Measurements from ENCODE around the gene CXCL16.

Gene CXCL16

DNA sequence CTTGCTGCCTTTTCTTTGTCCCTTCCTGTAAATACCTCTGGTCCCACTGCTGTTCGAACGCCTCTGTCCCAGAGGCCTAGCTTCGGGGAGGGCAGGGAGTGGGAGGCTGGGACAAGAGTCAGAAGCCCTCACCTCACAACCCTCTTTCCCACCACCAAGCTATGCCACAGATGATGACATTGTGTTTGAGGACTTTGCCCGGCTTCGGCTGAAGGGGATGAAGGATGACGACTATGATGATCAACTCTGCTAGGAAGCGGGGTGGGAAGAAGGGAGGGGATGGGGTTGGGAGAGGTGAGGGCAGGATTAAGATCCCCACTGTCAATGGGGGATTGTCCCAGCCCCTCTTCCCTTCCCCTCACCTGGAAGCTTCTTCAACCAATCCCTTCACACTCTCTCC lies 18.9 kb downstream of the CXCL16 start:
- H3K14ac ChIP-seq (ENCODE audit: low read length), result no peak overlapping the region
- H3K79me1 ChIP-seq (ENCODE audit: low read depth, low read length), result no peaks in the 10 kb centered on the region
- no peak overlapping the region for H3K27ac ChIP-seq (replicated peaks; ENCODE audit: low read length)
- no peak overlapping the region for H4K8ac ChIP-seq (ENCODE audit: low read depth, low read length)
- no peaks in the 10 kb centered on the region for H3K9me3 ChIP-seq (replicated peaks in 1 of 2; ENCODE audit: control insufficient read depth in 2 of 2, insufficient read depth in 1 of 2, low read depth in 1 of 2, low read length in 2 of 2)
- H3K4me1 ChIP-seq (ENCODE audit: control insufficient read depth in 2 of 2, insufficient read depth in 1 of 2, low read depth in 1 of 2, low read length in 2 of 2), result no peaks in the 10 kb centered on the region
- WGBS, 2 donors (ENCODE audit: extremely low coverage in 2 of 2, insufficient read length in 2 of 2, insufficient replicate concordance in 1 of 2), result no CpG with 5 or more reads among the region's 7 CpGs
- H3K9ac ChIP-seq (ENCODE audit: low read depth, low read length, poor library complexity), result no peak overlapping the region
- no peak overlapping the region for H2BK12ac ChIP-seq (ENCODE audit: low read length)
- H3K4me2 ChIP-seq (ENCODE audit: insufficient read depth, low read length, poor library complexity, severe bottlenecking), result no peak overlapping the region
- no peak overlapping the region for H4K91ac ChIP-seq (ENCODE audit: low read depth, low read length, poor library complexity)
- no peak overlapping the region for H2AK5ac ChIP-seq (ENCODE audit: low read depth, low read length)
- peaks cover 18 to 43% of the 10 kb centered on the region in 2 donors for H3K36me3 ChIP-seq (replicated peaks in 1 of 2; ENCODE audit: control insufficient read depth in 2 of 2, insufficient read depth in 2 of 2, low read length in 2 of 2)
- no peak overlapping the region for H2BK15ac ChIP-seq (ENCODE audit: low read length)
- H3K4ac ChIP-seq (ENCODE audit: low read length), result no peak overlapping the region
- H2BK120ac ChIP-seq (ENCODE audit: low read depth, low read length), result no peak overlapping the region
- no peak overlapping the region for H2BK5ac ChIP-seq (ENCODE audit: low read length)
- H3K27me3 ChIP-seq (ENCODE audit: control insufficient read depth in 3 of 3, insufficient read depth in 3 of 3, low read depth in 1 of 3, low read length in 3 of 3), result no peaks in the 10 kb centered on the region
- no peak overlapping the region for H3K23ac ChIP-seq (ENCODE audit: low read depth, low read length, poor library complexity)
- no peak overlapping the region for H2AFZ ChIP-seq (ENCODE audit: low read length)
- no peak overlapping the region for H3K4me3 ChIP-seq (ENCODE audit: low read length in 2 of 2)
- no peak overlapping the region for H3K18ac ChIP-seq (ENCODE audit: low read length)
- DNase-seq (ENCODE audit: low spot score), result no peak

DNA sequence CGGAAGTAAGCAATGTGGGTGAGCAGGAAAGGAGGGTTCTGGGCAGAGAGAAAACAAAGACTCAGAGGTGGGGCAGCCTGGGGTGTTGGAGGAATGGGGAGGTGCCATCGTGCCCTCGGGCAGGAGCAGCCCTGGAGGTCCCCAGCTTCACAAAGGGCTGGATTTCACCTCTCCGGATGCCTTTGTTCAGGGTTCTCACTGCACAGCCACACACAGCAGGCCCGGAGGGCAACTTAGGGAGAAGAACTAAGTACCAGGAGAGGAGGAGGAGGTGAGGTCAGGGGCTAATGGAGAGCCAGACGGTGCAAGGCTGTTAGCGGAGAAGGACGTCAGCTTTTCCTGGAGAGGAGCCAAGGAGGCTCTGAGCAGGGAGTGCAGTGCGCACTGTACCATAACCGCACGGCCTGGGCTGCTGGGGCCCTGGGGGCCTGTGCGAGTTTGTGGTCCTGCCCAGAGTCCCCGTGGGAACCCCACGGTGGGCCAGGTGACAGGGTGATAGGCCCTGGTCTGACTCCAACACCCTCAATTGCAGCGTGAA lies 20.0 kb downstream of the CXCL16 start:
- no peaks in the 10 kb centered on the region for H3K9me3 ChIP-seq (replicated peaks in 1 of 2; ENCODE audit: control insufficient read depth in 2 of 2, insufficient read depth in 1 of 2, low read depth in 1 of 2, low read length in 2 of 2)
- no peak overlapping the region for H2BK120ac ChIP-seq (ENCODE audit: low read depth, low read length)
- WGBS, 2 donors (ENCODE audit: extremely low coverage in 2 of 2, insufficient read length in 2 of 2, insufficient replicate concordance in 1 of 2), result no CpG with 5 or more reads among the region's 15 CpGs
- H3K4ac ChIP-seq (ENCODE audit: low read length), result no peak overlapping the region
- H3K27ac ChIP-seq (replicated peaks; ENCODE audit: low read length), result no peak overlapping the region
- H2AK5ac ChIP-seq (ENCODE audit: low read depth, low read length), result no peak overlapping the region
- no peak overlapping the region for H4K91ac ChIP-seq (ENCODE audit: low read depth, low read length, poor library complexity)
- H4K8ac ChIP-seq (ENCODE audit: low read depth, low read length), result no peak overlapping the region
- H3K4me2 ChIP-seq (ENCODE audit: insufficient read depth, low read length, poor library complexity, severe bottlenecking), result no peak overlapping the region
- peak overlapping the region; percentile 47 for H3K23ac ChIP-seq (ENCODE audit: low read depth, low read length, poor library complexity)
- no peak overlapping the region for H2BK15ac ChIP-seq (ENCODE audit: low read length)
- no peak overlapping the region for H2BK12ac ChIP-seq (ENCODE audit: low read length)
- no peaks in the 10 kb centered on the region for H3K79me1 ChIP-seq (ENCODE audit: low read depth, low read length)
- DNase-seq (ENCODE audit: low spot score), result no peak
- H3K4me3 ChIP-seq (ENCODE audit: low read length in 2 of 2), result no peak overlapping the region
- H3K18ac ChIP-seq (ENCODE audit: low read length), result no peak overlapping the region
- H3K4me1 ChIP-seq (ENCODE audit: control insufficient read depth in 2 of 2, insufficient read depth in 1 of 2, low read depth in 1 of 2, low read length in 2 of 2), result no peaks in the 10 kb centered on the region
- peaks cover 21 to 51% of the 10 kb centered on the region in 2 donors for H3K36me3 ChIP-seq (replicated peaks in 1 of 2; ENCODE audit: control insufficient read depth in 2 of 2, insufficient read depth in 2 of 2, low read length in 2 of 2)
- H2AFZ ChIP-seq (ENCODE audit: low read length), result no peak overlapping the region
- H2BK5ac ChIP-seq (ENCODE audit: low read length), result no peak overlapping the region
- H3K27me3 ChIP-seq (ENCODE audit: control insufficient read depth in 3 of 3, insufficient read depth in 3 of 3, low read depth in 1 of 3, low read length in 3 of 3), result no peaks in the 10 kb centered on the region
- no peak overlapping the region for H3K14ac ChIP-seq (ENCODE audit: low read length)
- no peak overlapping the region for H3K9ac ChIP-seq (ENCODE audit: low read depth, low read length, poor library complexity)

DNA sequence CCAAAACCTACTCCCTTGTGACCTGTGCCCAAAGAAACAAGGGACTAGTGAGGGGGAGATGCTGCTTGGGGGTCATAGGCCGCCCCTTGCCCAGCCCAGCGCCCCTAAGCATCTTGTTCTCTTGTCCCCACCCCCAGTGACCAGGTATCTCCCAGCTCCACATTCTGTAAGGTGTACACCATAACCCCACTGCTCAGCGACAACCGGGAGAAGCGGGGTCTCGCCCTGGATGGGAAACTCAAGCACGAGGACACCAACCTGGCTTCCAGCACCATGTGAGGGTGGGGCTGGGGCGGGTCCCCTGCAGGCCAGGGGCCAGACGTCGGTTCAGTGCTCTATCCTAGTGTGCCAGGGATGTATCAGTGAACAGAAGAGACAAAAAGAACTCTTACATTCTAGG lies 20.6 kb downstream of the CXCL16 start:
- no peak overlapping the region for H4K91ac ChIP-seq (ENCODE audit: low read depth, low read length, poor library complexity)
- WGBS, 2 donors (ENCODE audit: extremely low coverage in 2 of 2, insufficient read length in 2 of 2, insufficient replicate concordance in 1 of 2), result no CpG with 5 or more reads among the region's 10 CpGs
- no peak overlapping the region for H3K4me3 ChIP-seq (ENCODE audit: low read length in 2 of 2)
- no peak for DNase-seq (ENCODE audit: low spot score)
- no peak overlapping the region for H2BK15ac ChIP-seq (ENCODE audit: low read length)
- H3K79me1 ChIP-seq (ENCODE audit: low read depth, low read length), result no peaks in the 10 kb centered on the region
- H2BK12ac ChIP-seq (ENCODE audit: low read length), result no peak overlapping the region
- H3K23ac ChIP-seq (ENCODE audit: low read depth, low read length, poor library complexity), result no peak overlapping the region
- H2BK5ac ChIP-seq (ENCODE audit: low read length), result no peak overlapping the region
- no peak overlapping the region for H2BK120ac ChIP-seq (ENCODE audit: low read depth, low read length)
- H3K9me3 ChIP-seq (replicated peaks in 1 of 2; ENCODE audit: control insufficient read depth in 2 of 2, insufficient read depth in 1 of 2, low read depth in 1 of 2, low read length in 2 of 2), result no peaks in the 10 kb centered on the region
- no peaks in the 10 kb centered on the region for H3K27me3 ChIP-seq (ENCODE audit: control insufficient read depth in 3 of 3, insufficient read depth in 3 of 3, low read depth in 1 of 3, low read length in 3 of 3)
- H2AK5ac ChIP-seq (ENCODE audit: low read depth, low read length), result no peak overlapping the region
- no peaks in the 10 kb centered on the region for H3K4me1 ChIP-seq (ENCODE audit: control insufficient read depth in 2 of 2, insufficient read depth in 1 of 2, low read depth in 1 of 2, low read length in 2 of 2)
- H3K4ac ChIP-seq (ENCODE audit: low read length), result no peak overlapping the region
- H4K8ac ChIP-seq (ENCODE audit: low read depth, low read length), result no peak overlapping the region
- H3K27ac ChIP-seq (replicated peaks; ENCODE audit: low read length), result no peak overlapping the region
- no peak overlapping the region for H3K18ac ChIP-seq (ENCODE audit: low read length)
- H3K9ac ChIP-seq (ENCODE audit: low read depth, low read length, poor library complexity), result no peak overlapping the region
- no peak overlapping the region for H3K14ac ChIP-seq (ENCODE audit: low read length)
- no peak overlapping the region for H2AFZ ChIP-seq (ENCODE audit: low read length)
- H3K36me3 ChIP-seq (replicated peaks in 1 of 2; ENCODE audit: control insufficient read depth in 2 of 2, insufficient read depth in 2 of 2, low read length in 2 of 2), result peaks cover 21 to 51% of the 10 kb centered on the region in 2 donors
- no peak overlapping the region for H3K4me2 ChIP-seq (ENCODE audit: insufficient read depth, low read length, poor library complexity, severe bottlenecking)

DNA sequence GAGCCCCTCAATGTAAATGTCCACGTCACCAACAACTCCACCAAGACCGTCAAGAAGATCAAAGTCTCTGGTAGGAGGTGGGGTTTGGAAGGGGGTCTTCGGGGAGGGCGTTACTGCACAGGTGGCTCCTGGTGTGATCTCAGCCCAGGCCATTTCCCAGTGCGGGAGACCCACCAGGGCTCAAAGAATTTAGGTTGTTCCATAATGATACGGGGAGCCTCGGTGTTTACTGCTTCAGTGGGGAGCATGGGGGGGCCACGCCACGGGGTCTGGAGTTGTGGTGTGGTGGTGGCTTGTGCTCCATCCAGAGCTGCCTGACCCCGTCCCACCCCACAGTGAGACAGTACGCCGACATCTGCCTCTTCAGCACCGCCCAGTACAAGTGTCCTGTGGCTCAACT lies 21.5 kb downstream of the CXCL16 start:
- Histone ChIP-seq H4K8ac (ENCODE audit: low read depth, low read length) (no peak overlapping the region), H3K27me3 (ENCODE audit: control insufficient read depth in 3 of 3, insufficient read depth in 3 of 3, low read depth in 1 of 3, low read length in 3 of 3) (no peaks in the 10 kb centered on the region), H3K14ac (ENCODE audit: low read length) (no peak overlapping the region), H3K18ac (ENCODE audit: low read length) (no peak overlapping the region), H3K4me1 (ENCODE audit: control insufficient read depth in 2 of 2, insufficient read depth in 1 of 2, low read depth in 1 of 2, low read length in 2 of 2) (no peaks in the 10 kb centered on the region), H3K27ac (replicated peaks; ENCODE audit: low read length) (no peak overlapping the region), H2BK5ac (ENCODE audit: low read length) (no peak overlapping the region), H4K91ac (ENCODE audit: low read depth, low read length, poor library complexity) (no peak overlapping the region), H3K23ac (ENCODE audit: low read depth, low read length, poor library complexity) (no peak overlapping the region), H2AFZ (ENCODE audit: low read length) (no peak overlapping the region), H2BK15ac (ENCODE audit: low read length) (no peak overlapping the region), H3K4me2 (ENCODE audit: insufficient read depth, low read length, poor library complexity, severe bottlenecking) (no peak overlapping the region), H3K9me3 (replicated peaks in 1 of 2; ENCODE audit: control insufficient read depth in 2 of 2, insufficient read depth in 1 of 2, low read depth in 1 of 2, low read length in 2 of 2) (no peaks in the 10 kb centered on the region), H3K9ac (ENCODE audit: low read depth, low read length, poor library complexity) (no peak overlapping the region), H3K36me3 (replicated peaks in 1 of 2; ENCODE audit: control insufficient read depth in 2 of 2, insufficient read depth in 2 of 2, low read length in 2 of 2) (peaks cover 21 to 51% of the 10 kb centered on the region in 2 donors), H3K79me1 (ENCODE audit: low read depth, low read length) (no peaks in the 10 kb centered on the region), H2BK120ac (ENCODE audit: low read depth, low read length) (no peak overlapping the region), H3K4me3 (ENCODE audit: low read length in 2 of 2) (no peak overlapping the region), H2BK12ac (ENCODE audit: low read length) (no peak overlapping the region), H3K4ac (ENCODE audit: low read length) (no peak overlapping the region), H2AK5ac (ENCODE audit: low read depth, low read length) (no peak overlapping the region)
- no CpG with 5 or more reads among the region's 13 CpGs for WGBS, 2 donors (ENCODE audit: extremely low coverage in 2 of 2, insufficient read length in 2 of 2, insufficient replicate concordance in 1 of 2)
- DNase-seq (ENCODE audit: low spot score), result no peak

Measured in neuronal stem cell (in vitro differentiated cells).